Measurements from ENCODE around the gene PTPN20. TPM values are rescaled to one million over a fixed set of nuclear protein-coding genes. Genes with fewer than 3 reads are reported as not detected.

The PTPN20 gene
- total and polyA plus RNA-seq, 2 of the 8 experiments (the other 6 are each of a cell fraction or from before 2014, with no cell fraction given) = not detected

- Histone ChIP-seq H3K14ac (ENCODE audit: insufficient read length) (no peak overlapping the region), H2BK5ac (ENCODE audit: low read depth, low read length) (no peak overlapping the region), H3K23ac (ENCODE audit: insufficient read length) (no peak overlapping the region), H3K9me3 (ENCODE audit: insufficient read depth in 2 of 2, low read depth in 1 of 2, low read length in 1 of 2) (no peaks in the 10 kb centered on the region), H3K23me2 (ENCODE audit: low read depth, low read length) (no peaks in the 10 kb centered on the region), H3K4me2 (ENCODE audit: insufficient read depth in 1 of 2, low read depth in 2 of 2, low read length in 2 of 2) (no peak overlapping the region), H2BK20ac (ENCODE audit: low read length) (no peak overlapping the region), H3K79me1 (ENCODE audit: low read depth, low read length) (no peaks in the 10 kb centered on the region), H3K36me3 (ENCODE audit: control insufficient read depth in 2 of 4, insufficient read depth in 4 of 4, low read length in 3 of 4) (no peaks in the 10 kb centered on the region), H3K27ac (ENCODE audit: low read depth, low read length) (no peak overlapping the region), H2AFZ (ENCODE audit: low read length) (no peak overlapping the region), H2AK5ac (ENCODE audit: low read depth, low read length) (no peak overlapping the region), H3K4ac (replicated peaks; ENCODE audit: insufficient read length, low read depth, low read length) (no peak overlapping the region), H3K4me3 (ENCODE audit: extremely low read depth in 1 of 4, insufficient read depth in 2 of 4, low read depth in 3 of 4, low read length in 4 of 4) (no peak overlapping the region), H2BK120ac (replicated peaks; ENCODE audit: low read depth, low read length) (no peak overlapping the region), H4K5ac (ENCODE audit: insufficient read length, low read depth, low read length) (no peak overlapping the region), H3K56ac (replicated peaks; ENCODE audit: insufficient read length, low read depth, low read length) (no peak overlapping the region), H4K8ac (ENCODE audit: extremely low read depth, insufficient read depth, low read length) (no peak overlapping the region), H3K18ac (ENCODE audit: extremely low read depth, low read length) (no peak overlapping the region), H2BK12ac (ENCODE audit: low read depth, low read length) (no peak overlapping the region), H4K20me1 (replicated peaks in 1 of 2; ENCODE audit: control insufficient read depth in 1 of 2, insufficient read depth in 2 of 2, low read length in 2 of 2) (no peaks in the 10 kb centered on the region), H2BK15ac (ENCODE audit: low read length) (no peak overlapping the region), H3K4me1 (replicated peaks in 1 of 4; ENCODE audit: control insufficient read depth in 3 of 4, insufficient read depth in 4 of 4, low read length in 3 of 4) (no peaks in the 10 kb centered on the region), H4K91ac (replicated peaks; ENCODE audit: insufficient read length, low read length) (no peak overlapping the region), H3K27me3 (replicated peaks in 1 of 4; ENCODE audit: control insufficient read depth in 3 of 4, extremely low read depth in 1 of 4, insufficient read depth in 3 of 4, low read length in 3 of 4) (no peaks in the 10 kb centered on the region), H3K79me2 (ENCODE audit: control insufficient read depth in 1 of 2, insufficient read depth in 2 of 2, low read length in 2 of 2) (no peaks in the 10 kb centered on the region), H3K9ac (replicated peaks in 1 of 4; ENCODE audit: extremely low read depth in 1 of 4, low read depth in 3 of 4, low read length in 3 of 4) (no peak overlapping the region)
- DNase-seq (ENCODE audit: low read depth in 1 of 2, low spot score in 2 of 2) (no peak), FAIRE-seq (no peak)
- ChIA-PET CTCF (ENCODE audit: partially characterized antibody) (interaction anchor here (0.6 to 12.1 kb wide), 46 partner anchors 8 to 533 kb away, joined by 3 to 201 read pairs (median 6); partner anchors contain the start of gene GDF10), POLR2A (ENCODE audit: partially characterized antibody) (no interaction called here)
- TF ChIP-seq TCF12 (IDR thresholded peaks at IDR 0.05; ENCODE audit: low read depth, low read length) (no peak), RAD21 (IDR thresholded peaks at IDR 0.05 in 1 of 2, conservative IDR thresholded peaks at IDR 0.05 in 1 of 2; ENCODE audit: low read depth in 2 of 2, low read length in 2 of 2) (peak; percentile 63), USF2 (IDR thresholded peaks at IDR 0.05; ENCODE audit: low read length) (no peak), CTCF (IDR thresholded peaks at IDR 0.05; ENCODE audit: control extremely low read depth in 1 of 3, insufficient read depth in 1 of 3, low read depth in 1 of 3, low read length in 3 of 3) (peak; percentile 46 to 59 (median 55)), SP4 (IDR thresholded peaks at IDR 0.05; ENCODE audit: low read length) (no peak)
- 86% methylated on average over 7 of the region's 7 CpGs; no CpG with 5 or more reads in 1 of the 2 experiments for WGBS, 2 experiments (ENCODE audit: extremely low coverage in 1 of 2, insufficient coverage in 1 of 2, insufficient read length in 1 of 2, insufficient replicate concordance in 2 of 2, low coverage in 1 of 2, low lambda C conversion rate in 2 of 2, missing lambda C conversion rate in 1 of 2)
Measured at GRCh38 chr10:47048526-47048905, 137.3 kb downstream of the PTPN20 start.
